ENCODE measurements around the gene PDE7B.

Gene PDE7B

DNA sequence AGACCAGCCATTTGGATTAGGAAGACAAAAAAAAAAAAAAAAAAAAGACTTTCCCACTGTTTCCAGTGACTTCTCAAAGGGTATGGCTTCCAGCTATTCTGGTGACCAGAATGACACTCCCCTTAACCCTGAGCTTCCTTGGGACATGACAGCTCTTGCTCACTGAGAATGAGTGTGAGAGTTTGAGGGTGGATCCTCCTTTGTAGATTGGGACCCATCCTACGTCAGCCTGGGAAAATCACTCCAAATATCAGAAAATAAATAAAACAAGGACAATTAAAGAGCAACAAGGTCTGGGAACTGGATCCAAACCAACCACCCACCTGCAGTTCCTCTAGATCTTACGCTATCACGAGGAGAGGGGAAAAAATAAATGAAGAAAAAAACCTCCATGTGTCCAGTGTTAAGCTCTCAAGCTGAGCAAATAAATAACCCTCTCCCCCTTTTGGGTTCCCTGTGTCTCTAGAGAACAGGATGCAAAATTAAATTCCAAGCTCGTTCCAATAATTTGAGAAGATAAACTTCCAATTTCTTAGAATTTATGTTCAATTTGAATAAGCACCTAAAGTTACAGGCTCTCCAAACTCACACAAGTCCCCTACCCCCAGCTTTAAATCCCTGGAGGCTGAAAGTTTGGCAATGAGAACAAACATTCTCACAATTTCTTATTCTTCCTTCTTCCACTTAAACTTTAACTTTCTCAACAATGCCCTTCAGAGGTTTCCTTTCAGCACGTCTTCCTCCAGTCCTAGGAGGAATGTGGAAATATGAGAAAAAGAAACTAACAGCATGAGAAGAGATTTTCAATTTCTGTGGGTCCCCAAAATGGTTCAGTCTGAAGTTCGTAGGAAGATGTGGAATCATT, 228.4 kb downstream of the PDE7B start:
- TF ChIP-seq POLR2A (IDR thresholded peaks at IDR 0.05; ENCODE audit: low read depth, low read length) (no peak), PAX5 (IDR thresholded peaks at IDR 0.05; ENCODE audit: insufficient read depth, low read length, severe bottlenecking) (no peak), POU2F2 (IDR thresholded peaks at IDR 0.05; ENCODE audit: low read depth, low read length) (no peak), TAF1 (IDR thresholded peaks at IDR 0.05; ENCODE audit: low read depth, low read length) (no peak), SPI1 (IDR thresholded peaks at IDR 0.05; ENCODE audit: low read depth, low read length) (no peak), POLR2AphosphoS5 (IDR thresholded peaks at IDR 0.05; ENCODE audit: low read depth, low read length) (no peak)
- DNase-seq (ENCODE audit: insufficient read length, low spot score) (no peak), FAIRE-seq (no peak)

DNA sequence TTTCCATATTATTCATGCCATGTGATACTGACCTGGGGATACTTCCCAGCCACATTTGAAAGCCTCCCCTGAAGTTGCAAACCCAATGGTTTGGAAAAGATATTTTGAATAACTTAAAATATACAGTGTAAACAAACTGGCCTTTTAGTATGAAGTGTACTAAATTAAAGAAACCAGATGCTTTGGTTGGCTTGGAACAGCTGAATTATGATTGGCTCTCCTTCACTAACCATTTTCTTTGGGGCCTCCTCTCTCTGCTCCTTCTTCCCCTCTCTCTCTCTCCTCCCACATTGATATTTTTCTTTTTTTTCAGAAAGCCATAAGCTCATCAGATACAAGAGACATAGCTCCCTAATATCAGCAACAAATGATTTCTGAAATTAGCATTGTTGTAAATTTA, 232.0 kb downstream of the PDE7B start:
- FAIRE-seq = no peak
- no peak for TF ChIP-seq TAF1 (IDR thresholded peaks at IDR 0.05; ENCODE audit: low read depth, low read length)
- TF ChIP-seq PAX5 (IDR thresholded peaks at IDR 0.05; ENCODE audit: insufficient read depth, low read length, severe bottlenecking) = no peak
- TF ChIP-seq POU2F2 (IDR thresholded peaks at IDR 0.05; ENCODE audit: low read depth, low read length) = no peak
- TF ChIP-seq POLR2A (IDR thresholded peaks at IDR 0.05; ENCODE audit: low read depth, low read length) = no peak
- TF ChIP-seq SPI1 (IDR thresholded peaks at IDR 0.05; ENCODE audit: low read depth, low read length) = no peak
- no peak for TF ChIP-seq POLR2AphosphoS5 (IDR thresholded peaks at IDR 0.05; ENCODE audit: low read depth, low read length)
- no peak for DNase-seq (ENCODE audit: insufficient read length, low spot score)

DNA sequence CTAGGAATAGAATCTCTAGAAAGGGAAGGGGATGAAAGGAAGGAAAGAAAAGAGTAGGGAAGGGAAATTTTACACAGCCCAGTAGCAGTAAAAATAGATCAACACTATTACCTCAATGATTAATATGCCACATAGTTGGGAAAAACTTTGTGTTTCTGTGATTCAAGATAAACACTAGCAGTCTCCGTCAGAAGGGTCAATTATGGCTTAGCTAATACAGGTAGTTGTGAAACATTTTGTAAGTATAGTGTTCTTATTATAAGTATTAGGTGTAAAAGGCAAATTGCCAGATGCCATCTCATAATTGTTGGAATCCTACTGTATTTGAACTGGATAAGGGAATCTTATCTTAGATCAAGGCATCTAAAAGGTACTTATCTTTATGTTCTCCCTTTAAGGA, 232.9 kb downstream of the PDE7B start:
- FAIRE-seq (no peak), DNase-seq (ENCODE audit: insufficient read length, low spot score) (no peak)
- no peak for TF ChIP-seq PAX5 (IDR thresholded peaks at IDR 0.05; ENCODE audit: insufficient read depth, low read length, severe bottlenecking)

DNA sequence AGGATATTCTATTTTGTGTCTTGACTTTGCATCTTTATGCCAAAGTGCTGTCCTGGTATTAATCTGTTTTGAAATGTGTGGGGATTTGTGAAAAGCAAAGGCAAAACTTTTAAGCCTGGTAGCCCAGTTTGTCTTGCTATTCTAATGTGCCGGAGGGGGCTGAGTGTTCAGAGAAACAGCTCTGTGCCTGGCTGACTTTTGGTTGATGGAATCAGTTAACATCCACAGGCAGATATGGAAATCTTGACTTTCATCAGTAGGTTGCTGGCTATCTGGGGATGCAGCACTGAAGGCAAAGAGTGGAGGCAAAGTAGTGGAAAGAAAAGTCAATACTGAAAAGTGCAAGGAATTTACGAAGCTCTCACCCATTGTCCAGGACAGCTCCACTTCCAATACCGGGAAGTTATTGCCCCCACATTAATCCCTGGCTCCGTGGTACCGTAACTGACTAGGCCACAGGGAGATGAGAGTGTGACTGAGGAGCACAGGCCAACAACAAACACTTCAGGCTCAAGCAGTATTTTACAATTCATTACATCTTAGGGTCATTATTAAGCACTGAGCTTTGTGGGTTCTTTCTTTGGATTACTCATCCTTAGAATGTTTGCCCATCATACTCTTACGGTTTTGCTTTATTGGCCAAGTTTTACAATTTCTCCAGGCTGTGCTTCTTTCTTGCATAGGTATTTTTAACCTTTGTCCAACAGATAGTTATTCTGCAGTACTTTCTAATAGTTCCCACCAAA, 234.0 kb downstream of the PDE7B start:
- FAIRE-seq (no peak), DNase-seq (ENCODE audit: insufficient read length, low spot score) (no peak)
- TF ChIP-seq PAX5 (IDR thresholded peaks at IDR 0.05; ENCODE audit: insufficient read depth, low read length, severe bottlenecking) (no peak), POU2F2 (IDR thresholded peaks at IDR 0.05; ENCODE audit: low read depth, low read length) (no peak), SPI1 (IDR thresholded peaks at IDR 0.05; ENCODE audit: low read depth, low read length) (no peak), POLR2A (IDR thresholded peaks at IDR 0.05; ENCODE audit: low read depth, low read length) (no peak), TAF1 (IDR thresholded peaks at IDR 0.05; ENCODE audit: low read depth, low read length) (no peak), POLR2AphosphoS5 (IDR thresholded peaks at IDR 0.05; ENCODE audit: low read depth, low read length) (no peak)

DNA sequence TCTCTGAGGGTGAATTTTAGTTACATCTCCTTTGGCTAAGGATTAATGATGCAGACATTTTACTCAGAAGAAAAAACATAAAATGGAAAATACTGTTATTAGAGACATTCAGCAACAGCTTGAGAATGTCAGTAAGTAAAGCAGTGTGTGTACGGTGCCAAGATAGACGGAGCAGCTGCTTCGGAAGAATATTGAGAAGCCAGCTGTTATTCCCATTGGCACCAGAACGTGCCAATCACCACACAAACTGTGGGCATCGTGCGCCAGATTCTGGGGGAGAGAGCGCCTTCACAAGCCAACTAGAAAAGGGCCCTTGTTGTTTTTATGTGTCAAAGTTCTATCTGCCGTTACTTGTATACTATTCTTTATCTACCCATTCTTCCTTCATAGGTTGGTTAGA, 235.2 kb downstream of the PDE7B start:
- no peak for DNase-seq (ENCODE audit: insufficient read length, low spot score)
- TF ChIP-seq POU2F2 (IDR thresholded peaks at IDR 0.05; ENCODE audit: low read depth, low read length) (no peak), POLR2AphosphoS5 (IDR thresholded peaks at IDR 0.05; ENCODE audit: low read depth, low read length) (no peak), PAX5 (IDR thresholded peaks at IDR 0.05; ENCODE audit: insufficient read depth, low read length, severe bottlenecking) (no peak), SPI1 (IDR thresholded peaks at IDR 0.05; ENCODE audit: low read depth, low read length) (no peak)
- FAIRE-seq = no peak

DNA sequence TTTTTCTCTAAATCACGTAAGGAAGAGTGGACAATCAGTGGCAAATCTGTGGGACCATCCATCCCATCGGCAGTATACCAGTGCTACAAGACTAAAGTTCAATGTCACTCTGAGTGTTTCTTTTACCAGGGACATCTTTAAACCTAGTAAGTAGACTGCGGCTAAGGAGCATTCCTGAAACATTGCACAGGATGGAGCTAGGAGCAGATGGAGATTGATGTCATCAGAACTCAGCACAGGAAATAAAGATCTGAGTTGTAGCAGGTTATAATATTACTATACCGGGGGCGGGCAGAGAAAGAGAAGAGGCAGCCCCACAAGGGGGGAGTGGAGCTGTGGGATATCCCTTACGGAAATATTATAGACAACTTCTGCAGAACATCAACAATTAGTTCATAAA, 236.5 kb downstream of the PDE7B start:
- no peak for FAIRE-seq

DNA sequence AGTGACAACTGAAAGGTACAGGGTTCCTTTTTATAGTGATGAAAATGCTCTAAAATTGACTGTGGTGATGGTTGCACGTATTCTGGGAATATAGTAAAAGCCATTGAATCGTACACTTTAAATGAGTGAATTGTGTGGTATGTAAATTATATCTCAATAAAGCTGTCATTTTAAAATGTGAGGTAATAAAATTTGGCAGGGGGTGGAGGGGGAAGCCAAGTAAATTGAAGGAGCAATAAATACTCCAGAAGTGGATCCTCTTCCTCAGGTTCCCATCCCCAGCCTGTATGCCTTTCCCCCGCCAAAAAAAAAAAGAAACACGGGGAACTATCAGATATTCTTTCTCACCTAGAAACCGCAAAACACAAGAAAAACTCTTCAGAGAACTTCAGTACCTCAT, 237.2 kb downstream of the PDE7B start:
- TF ChIP-seq SPI1 (IDR thresholded peaks at IDR 0.05; ENCODE audit: low read depth, low read length) (no peak), PAX5 (IDR thresholded peaks at IDR 0.05; ENCODE audit: insufficient read depth, low read length, severe bottlenecking) (no peak), POLR2A (IDR thresholded peaks at IDR 0.05; ENCODE audit: low read depth, low read length) (no peak), POLR2AphosphoS5 (IDR thresholded peaks at IDR 0.05; ENCODE audit: low read depth, low read length) (no peak), POU2F2 (IDR thresholded peaks at IDR 0.05; ENCODE audit: low read depth, low read length) (no peak), TAF1 (IDR thresholded peaks at IDR 0.05; ENCODE audit: low read depth, low read length) (no peak)
- no peak for DNase-seq (ENCODE audit: insufficient read length, low spot score)
- FAIRE-seq = no peak

More for the DNA sequence above, 236.5 kb downstream of the PDE7B start:
- TF ChIP-seq PAX5 (IDR thresholded peaks at IDR 0.05; ENCODE audit: insufficient read depth, low read length, severe bottlenecking) (no peak), POLR2AphosphoS5 (IDR thresholded peaks at IDR 0.05; ENCODE audit: low read depth, low read length) (no peak), TAF1 (IDR thresholded peaks at IDR 0.05; ENCODE audit: low read depth, low read length) (no peak), POU2F2 (IDR thresholded peaks at IDR 0.05; ENCODE audit: low read depth, low read length) (no peak), SPI1 (IDR thresholded peaks at IDR 0.05; ENCODE audit: low read depth, low read length) (no peak), POLR2A (IDR thresholded peaks at IDR 0.05; ENCODE audit: low read depth, low read length) (no peak)
- DNase-seq (ENCODE audit: insufficient read length, low spot score) = no peak

DNA sequence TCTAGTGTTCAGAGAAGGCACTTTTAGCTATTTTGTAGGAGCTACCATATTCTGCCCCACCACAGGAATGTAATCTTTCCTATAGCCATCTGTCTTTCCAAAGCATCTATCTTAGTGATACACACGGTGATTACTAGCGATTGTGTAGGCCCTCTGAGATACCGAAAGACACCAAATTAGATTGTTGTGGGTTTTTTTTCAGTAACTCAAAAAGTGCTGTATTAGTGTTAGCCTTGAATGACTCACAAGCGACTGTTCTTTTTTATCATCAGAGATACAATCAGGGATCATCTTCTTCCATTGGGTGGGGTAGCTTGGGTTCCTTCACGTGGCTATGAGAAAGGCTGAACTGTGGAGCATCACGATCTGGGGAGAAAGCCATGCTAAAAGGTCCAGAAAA, 238.4 kb downstream of the PDE7B start:
- DNase-seq (ENCODE audit: insufficient read length, low spot score) (no peak), FAIRE-seq (no peak)
- no peak for TF ChIP-seq TAF1 (IDR thresholded peaks at IDR 0.05; ENCODE audit: low read depth, low read length)
- TF ChIP-seq POLR2AphosphoS5 (IDR thresholded peaks at IDR 0.05; ENCODE audit: low read depth, low read length) = no peak

DNA sequence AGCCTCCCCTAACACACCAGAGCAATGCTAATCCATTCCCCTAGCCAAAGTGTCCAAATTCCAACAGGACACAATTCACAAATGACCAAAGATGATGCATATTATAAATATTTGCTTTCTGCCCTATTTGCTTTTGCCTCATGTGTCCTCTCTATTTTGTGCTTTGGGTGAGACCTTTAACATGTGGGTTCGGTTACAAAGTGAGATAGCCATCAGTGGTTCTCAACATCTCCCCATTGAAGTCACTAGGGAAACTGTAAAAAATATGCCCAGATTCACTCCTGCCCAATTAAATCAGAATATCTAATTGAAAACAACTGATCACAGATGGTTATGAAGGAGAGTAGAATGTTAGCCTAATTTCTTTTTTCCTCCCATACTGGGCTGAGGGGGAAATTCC, 239.4 kb downstream of the PDE7B start:
- DNase-seq (ENCODE audit: insufficient read length, low spot score) (no peak), FAIRE-seq (no peak)
- TF ChIP-seq PAX5 (IDR thresholded peaks at IDR 0.05; ENCODE audit: insufficient read depth, low read length, severe bottlenecking) = no peak
- TF ChIP-seq SPI1 (IDR thresholded peaks at IDR 0.05; ENCODE audit: low read depth, low read length) = no peak

DNA sequence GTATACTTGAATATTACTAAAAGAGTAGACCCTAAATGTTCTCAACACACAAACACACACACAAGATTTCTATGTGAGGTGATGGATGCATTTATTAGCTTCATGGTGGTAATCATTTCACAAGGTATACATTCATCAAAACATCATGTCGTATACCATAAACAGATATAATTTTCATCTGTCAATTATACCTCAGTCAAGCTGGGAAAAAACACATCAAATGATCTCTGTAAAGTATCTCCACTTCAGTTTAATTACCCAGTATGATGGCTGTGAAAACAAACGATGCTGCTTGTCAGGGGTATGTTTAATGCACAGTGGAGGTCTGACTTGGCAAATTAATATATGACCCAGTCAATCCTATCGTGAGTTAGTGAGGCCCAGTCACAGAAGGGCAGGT, 241.4 kb downstream of the PDE7B start:
- FAIRE-seq = no peak

More for the DNA sequence above, 241.4 kb downstream of the PDE7B start:
- no peak for DNase-seq (ENCODE audit: insufficient read length, low spot score)
- TF ChIP-seq POU2F2 (IDR thresholded peaks at IDR 0.05; ENCODE audit: low read depth, low read length) (no peak), POLR2AphosphoS5 (IDR thresholded peaks at IDR 0.05; ENCODE audit: low read depth, low read length) (no peak), PAX5 (IDR thresholded peaks at IDR 0.05; ENCODE audit: insufficient read depth, low read length, severe bottlenecking) (no peak), SPI1 (IDR thresholded peaks at IDR 0.05; ENCODE audit: low read depth, low read length) (no peak), POLR2A (IDR thresholded peaks at IDR 0.05; ENCODE audit: low read depth, low read length) (no peak), TAF1 (IDR thresholded peaks at IDR 0.05; ENCODE audit: low read depth, low read length) (no peak)
